Panc1 (cell line): Measurements from ENCODE around the gene RALGPS1. TPM values are rescaled to one million over a fixed set of nuclear protein-coding genes. Genes with fewer than 3 reads are reported as not detected.

ENCODE experiments used
- ATAC-seq: fragments of 200-7000 bp; cut with Tn5 transposase; 2 replicates; pipeline ENCODE4 v1.9.1; 2020; ENCODE audit warnings: mild to moderate bottlenecking, moderate library complexity
- BruUV-seq: library from RNA; stranded (reverse); fragments of 400-500 nt; replicated peaks from 2 replicates; lab custom pipeline; 2021; lab: Mats Ljungman, UMichigan
- CTCF ChIA-PET: fragments of 300-600 bp; sonication (Branson Sonifier 250); formaldehyde crosslinking; loops from one replicate; lab custom pipeline; 2022; ENCODE audit warnings: antibody characterized with exemption; lab: Charles Lee
- POLR2A ChIA-PET: fragments of 300-600 bp; sonication (Branson Sonifier 250); formaldehyde crosslinking; loops from one replicate; lab custom pipeline; 2022; ENCODE audit warnings: antibody characterized with exemption; lab: Charles Lee
- DNase-seq: peaks from one replicate; pipeline ENCODE4 v3.0.0-alpha.2; 2010; ENCODE audit warnings: low read depth, low spot score
- H3K27ac ChIP-seq: 2 replicates; pipeline ENCODE4 v1.5.1; 2011; ENCODE audit warnings: mild to moderate bottlenecking, low read length, inconsistent platforms
- H3K27me3 ChIP-seq: fragments of 200-500 bp; sonication (Bioruptor generic); 2 replicates; pipeline ENCODE4 v1.6.0; 2014; ENCODE audit warnings: low read length, inconsistent platforms; ENCODE audit not compliant: control insufficient read depth, insufficient read depth
- H3K36me3 ChIP-seq: fragments of 200-500 bp; sonication (Bioruptor generic); 2 replicates; pipeline ENCODE4 v1.5.1; 2014; ENCODE audit warnings: inconsistent platforms, mild to moderate bottlenecking, low read length, moderate library complexity; ENCODE audit not compliant: control insufficient read depth, insufficient read depth
- H3K4me1 ChIP-seq: 2 replicates; pipeline ENCODE4 v1.5.1; 2011; ENCODE audit warnings: inconsistent platforms, mild to moderate bottlenecking, low read length, moderate library complexity; ENCODE audit not compliant: control insufficient read depth, insufficient read depth
- H3K4me3 ChIP-seq, 2 experiments: 2 replicates each; pipeline ENCODE4 v1.5.1; 2011 to 2012; ENCODE audit warnings: low read depth in 2 of 2, low read length in 2 of 2, mild to moderate bottlenecking in 2 of 2, inconsistent platforms in 1 of 2, moderate library complexity in 1 of 2
- H3K9me3 ChIP-seq: fragments of 200-500 bp; sonication (Bioruptor generic); 2 replicates; pipeline ENCODE4 v1.5.1; 2014; ENCODE audit warnings: low read depth, mild to moderate bottlenecking, inconsistent platforms, low read length, moderate library complexity; ENCODE audit not compliant: control insufficient read depth, insufficient read depth
- POLR2AphosphoS5 ChIP-seq: IDR thresholded peaks from 2 replicates; pipeline ENCODE4 v1.6.1; 2012; ENCODE audit warnings: mild to moderate bottlenecking, low read depth, low read length, moderate library complexity
- SIN3A ChIP-seq: IDR thresholded peaks from 2 replicates; pipeline ENCODE4 v1.6.1; 2012; ENCODE audit warnings: low read depth, mild to moderate bottlenecking, low read length, moderate library complexity, borderline replicate concordance; ENCODE audit not compliant: insufficient read depth
- TCF7L2 ChIP-seq: IDR thresholded peaks from 2 replicates; pipeline ENCODE4 v1.6.1; 2011; ENCODE audit warnings: mild to moderate bottlenecking, low read depth, low read length, inconsistent platforms
- in situ Hi-C: cut with HindIII; loops from 2 replicates; pipeline ENCODE4 v1.10.0; 2016; ENCODE audit warnings: low sequenced_read_pairs, low pct_unique_long_range_greater_than_20kb
- intact Hi-C: fragments of 100-400 bp; cut with micrococcal nuclease; formaldehyde crosslinking; loops from one replicate; pipeline ENCODE4 v1.10.0; 2022; ENCODE audit not compliant: unreplicated experiment
- total RNA-seq: library from RNA; stranded (reverse); gene quantifications from one replicate; pipeline ENCODE4 v1.2.1, GENCODE V29; 2021; ENCODE audit not compliant: unreplicated experiment
- TF ChIP-seq, protein P1 (sequence below), 2 experiments: IDR thresholded peaks; 2 replicates each; pipeline ENCODE4 v1.6.1; 2011 to 2012; ENCODE audit warnings: low read depth in 2 of 2, control low read depth in 1 of 2, low read length in 1 of 2, mild to moderate bottlenecking in 1 of 2, moderate library complexity in 1 of 2; ENCODE audit not compliant: insufficient read depth in 1 of 2
- TF ChIP-seq, protein P2 (sequence below): fragments of 450-650 bp; IDR thresholded peaks from 2 replicates; pipeline ENCODE4 v1.5.1; 2017; ENCODE audit warnings: mild to moderate bottlenecking

The RALGPS1 gene
- total RNA-seq, 1 experiment from 2014 or later: 7.2 TPM

DNA sequence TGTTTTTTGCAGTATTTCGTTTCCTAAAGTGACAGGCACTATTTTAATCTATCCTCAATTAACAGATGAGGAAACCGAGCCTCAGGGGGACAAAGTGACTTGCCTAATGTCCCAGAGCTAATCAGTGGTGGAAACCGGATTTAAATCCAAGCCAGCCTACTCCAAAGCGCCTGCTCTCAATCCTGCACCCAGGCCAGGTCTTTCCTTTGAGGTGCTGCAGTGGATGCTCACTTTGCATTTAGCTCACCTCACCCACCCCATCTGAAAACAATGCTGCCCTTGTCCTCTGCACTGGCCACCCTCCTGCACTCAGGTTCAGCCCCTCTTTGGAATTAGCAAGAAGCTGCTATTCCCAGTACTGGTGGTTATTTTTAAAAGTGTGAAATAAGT is 191.9 kb downstream of the RALGPS1 start:
- Histone ChIP-seq H3K27ac (no peak overlapping the region), H3K4me3 (no peak overlapping the region), H3K36me3 (no peaks in the 10 kb centered on the region), H3K27me3 (no peaks in the 10 kb centered on the region), H3K9me3 (no peaks in the 10 kb centered on the region), H3K4me1 (no peaks in the 10 kb centered on the region)
- TF ChIP-seq POLR2AphosphoS5 (no peak), TCF7L2 (no peak), SIN3A (no peak)
- TF ChIP-seq, protein P1, sequence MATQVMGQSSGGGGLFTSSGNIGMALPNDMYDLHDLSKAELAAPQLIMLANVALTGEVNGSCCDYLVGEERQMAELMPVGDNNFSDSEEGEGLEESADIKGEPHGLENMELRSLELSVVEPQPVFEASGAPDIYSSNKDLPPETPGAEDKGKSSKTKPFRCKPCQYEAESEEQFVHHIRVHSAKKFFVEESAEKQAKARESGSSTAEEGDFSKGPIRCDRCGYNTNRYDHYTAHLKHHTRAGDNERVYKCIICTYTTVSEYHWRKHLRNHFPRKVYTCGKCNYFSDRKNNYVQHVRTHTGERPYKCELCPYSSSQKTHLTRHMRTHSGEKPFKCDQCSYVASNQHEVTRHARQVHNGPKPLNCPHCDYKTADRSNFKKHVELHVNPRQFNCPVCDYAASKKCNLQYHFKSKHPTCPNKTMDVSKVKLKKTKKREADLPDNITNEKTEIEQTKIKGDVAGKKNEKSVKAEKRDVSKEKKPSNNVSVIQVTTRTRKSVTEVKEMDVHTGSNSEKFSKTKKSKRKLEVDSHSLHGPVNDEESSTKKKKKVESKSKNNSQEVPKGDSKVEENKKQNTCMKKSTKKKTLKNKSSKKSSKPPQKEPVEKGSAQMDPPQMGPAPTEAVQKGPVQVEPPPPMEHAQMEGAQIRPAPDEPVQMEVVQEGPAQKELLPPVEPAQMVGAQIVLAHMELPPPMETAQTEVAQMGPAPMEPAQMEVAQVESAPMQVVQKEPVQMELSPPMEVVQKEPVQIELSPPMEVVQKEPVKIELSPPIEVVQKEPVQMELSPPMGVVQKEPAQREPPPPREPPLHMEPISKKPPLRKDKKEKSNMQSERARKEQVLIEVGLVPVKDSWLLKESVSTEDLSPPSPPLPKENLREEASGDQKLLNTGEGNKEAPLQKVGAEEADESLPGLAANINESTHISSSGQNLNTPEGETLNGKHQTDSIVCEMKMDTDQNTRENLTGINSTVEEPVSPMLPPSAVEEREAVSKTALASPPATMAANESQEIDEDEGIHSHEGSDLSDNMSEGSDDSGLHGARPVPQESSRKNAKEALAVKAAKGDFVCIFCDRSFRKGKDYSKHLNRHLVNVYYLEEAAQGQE (IDR thresholded peaks at IDR 0.05; ENCODE audit: insufficient read depth in 1 of 2, low read depth in 2 of 2, low read length in 1 of 2): no peak
- TF ChIP-seq, protein P2, sequence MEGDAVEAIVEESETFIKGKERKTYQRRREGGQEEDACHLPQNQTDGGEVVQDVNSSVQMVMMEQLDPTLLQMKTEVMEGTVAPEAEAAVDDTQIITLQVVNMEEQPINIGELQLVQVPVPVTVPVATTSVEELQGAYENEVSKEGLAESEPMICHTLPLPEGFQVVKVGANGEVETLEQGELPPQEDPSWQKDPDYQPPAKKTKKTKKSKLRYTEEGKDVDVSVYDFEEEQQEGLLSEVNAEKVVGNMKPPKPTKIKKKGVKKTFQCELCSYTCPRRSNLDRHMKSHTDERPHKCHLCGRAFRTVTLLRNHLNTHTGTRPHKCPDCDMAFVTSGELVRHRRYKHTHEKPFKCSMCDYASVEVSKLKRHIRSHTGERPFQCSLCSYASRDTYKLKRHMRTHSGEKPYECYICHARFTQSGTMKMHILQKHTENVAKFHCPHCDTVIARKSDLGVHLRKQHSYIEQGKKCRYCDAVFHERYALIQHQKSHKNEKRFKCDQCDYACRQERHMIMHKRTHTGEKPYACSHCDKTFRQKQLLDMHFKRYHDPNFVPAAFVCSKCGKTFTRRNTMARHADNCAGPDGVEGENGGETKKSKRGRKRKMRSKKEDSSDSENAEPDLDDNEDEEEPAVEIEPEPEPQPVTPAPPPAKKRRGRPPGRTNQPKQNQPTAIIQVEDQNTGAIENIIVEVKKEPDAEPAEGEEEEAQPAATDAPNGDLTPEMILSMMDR: no peak
- no peak for DNase-seq
- no TSS peak for BruUV-seq
- ChIA-PET CTCF (no interaction called here), POLR2A (no interaction called here)
- no peak for ATAC-seq
- intact Hi-C loops: no loop called here
- in situ Hi-C loops: no loop called here

DNA sequence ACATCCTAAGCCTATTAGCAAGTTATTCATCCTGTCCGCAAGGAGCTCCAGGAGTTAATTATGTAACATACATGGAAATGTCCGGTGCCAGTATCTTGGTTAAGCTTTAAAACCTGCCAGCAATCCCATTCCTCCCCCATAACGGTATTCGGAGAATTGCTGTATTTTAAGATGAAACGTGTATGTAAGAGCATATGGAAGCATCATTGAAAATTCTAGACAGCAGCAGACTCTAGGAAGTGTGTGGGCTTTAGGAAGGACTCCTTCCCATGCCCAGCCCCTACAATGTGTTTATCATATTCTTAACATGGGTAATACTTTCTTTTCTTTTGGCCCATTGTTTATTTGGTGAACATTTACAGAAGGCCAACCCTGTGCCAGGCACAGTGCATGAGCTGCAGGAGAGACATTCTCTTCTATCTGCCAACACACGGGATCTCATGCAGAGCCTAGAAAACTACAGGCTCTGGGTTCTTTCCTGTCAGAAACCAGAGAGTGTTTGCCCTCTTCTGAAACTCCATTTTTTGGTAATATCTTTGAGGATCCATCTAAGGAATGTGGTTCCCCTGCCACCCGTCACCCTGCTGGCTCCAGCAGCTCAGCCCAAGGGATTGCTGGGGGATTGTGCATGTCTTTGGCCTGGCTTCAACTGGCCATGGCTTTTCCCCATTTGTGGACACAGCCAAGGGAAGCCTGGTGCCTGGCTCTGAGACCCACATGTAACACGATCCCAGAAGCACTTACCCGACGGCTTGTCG is 192.8 kb downstream of the RALGPS1 start:
- Histone ChIP-seq H3K36me3 (no peaks in the 10 kb centered on the region), H3K4me3 (no peak overlapping the region), H3K4me1 (no peaks in the 10 kb centered on the region), H3K9me3 (no peaks in the 10 kb centered on the region), H3K27me3 (no peaks in the 10 kb centered on the region), H3K27ac (no peak overlapping the region)
- TF ChIP-seq, protein P2: no peak
- no peak for TF ChIP-seq SIN3A
- BruUV-seq: no TSS peak
- intact Hi-C loops (no loop called here), in situ Hi-C loops (no loop called here)
- no peak for ATAC-seq
- no peak for DNase-seq
- ChIA-PET POLR2A (no interaction called here), CTCF (no interaction called here)
